T-helper 2 cell treated with Interferon-gamma antibody and Interleukin-4, amounts not matched to agents 100 ng/mL and 5 ng/mL, for 36 hours (primary cell): Measurements from ENCODE around the gene IER2. TPM values are rescaled to one million over a fixed set of nuclear protein-coding genes. Genes with fewer than 3 reads are reported as not detected.

Experiments
- intact Hi-C: fragments of 100-400 bp; cut with micrococcal nuclease; formaldehyde crosslinking; loops from one replicate; pipeline ENCODE4 v1.15.1; 2023
- total RNA-seq: library from RNA; stranded (reverse); gene quantifications from 2 replicates; pipeline ENCODE4 v1.2.3, GENCODE V29; 2022

Gene IER2
- total RNA-seq, 1 donor from 2014 or later: 188 TPM

DNA sequence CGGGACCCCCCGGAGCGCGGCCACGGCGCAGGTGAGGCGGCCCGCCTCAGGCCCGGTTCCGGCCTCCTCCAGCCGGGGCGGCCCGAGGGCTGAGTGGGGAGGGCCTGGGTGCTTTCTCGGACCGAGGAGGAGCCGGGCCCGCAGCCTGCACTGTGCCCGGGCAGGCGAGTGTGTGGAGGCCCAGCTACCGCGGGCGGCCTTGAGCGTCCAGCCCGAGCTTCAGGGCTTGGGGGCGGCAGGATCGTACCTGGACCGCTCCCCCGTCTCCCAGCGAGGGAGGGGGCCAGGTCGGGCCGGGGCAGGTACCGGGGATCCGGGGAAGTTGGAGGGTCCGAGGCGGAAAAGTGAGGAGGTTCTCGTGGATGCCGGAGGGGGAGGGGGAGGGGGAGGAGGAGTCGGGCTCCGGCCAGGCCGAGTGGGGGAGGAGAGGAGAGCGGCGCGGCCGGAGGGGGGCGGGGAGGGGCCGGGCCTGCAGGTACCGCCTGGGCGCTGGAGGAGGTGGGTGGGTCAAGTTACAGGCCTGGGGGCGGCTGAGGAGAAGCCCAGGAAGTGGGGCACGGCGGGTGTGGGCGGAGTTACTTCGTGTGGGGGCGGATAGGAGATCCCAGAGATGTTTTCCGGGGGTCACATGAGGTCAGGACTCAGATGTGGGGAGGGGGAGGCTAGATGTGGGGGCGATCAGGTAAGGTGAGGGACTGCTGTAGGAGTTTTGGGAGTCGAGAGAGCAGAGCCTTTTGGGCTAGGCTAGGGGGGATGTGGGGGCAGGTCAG lies 31.6 kb upstream of the IER2 start:
- intact Hi-C loops: loop anchor here (1.0 kb wide), 2 partner anchors 14 to 34 kb away; no protein-coding TSS in a partner anchor

DNA sequence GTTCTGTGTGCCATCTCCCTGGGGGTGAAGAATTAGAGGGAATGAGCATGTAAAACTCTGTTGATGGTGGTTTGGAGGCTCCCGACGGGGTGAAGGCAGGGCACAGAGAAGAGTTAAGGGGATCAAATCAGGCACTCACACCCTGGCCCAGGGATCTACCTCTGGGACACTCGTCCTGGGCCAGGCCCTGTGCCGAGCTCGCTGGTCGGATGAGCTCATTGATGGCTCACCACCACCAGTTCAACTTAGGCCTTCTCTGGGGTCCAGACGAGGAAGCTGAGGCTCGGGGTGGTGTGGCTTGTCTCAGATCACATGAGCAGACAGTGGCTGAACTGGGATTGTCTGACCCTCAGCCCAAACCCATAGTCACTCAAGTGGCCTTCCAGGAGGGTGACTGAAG lies 30.6 kb upstream of the IER2 start:
- intact Hi-C loops: no loop called here

DNA sequence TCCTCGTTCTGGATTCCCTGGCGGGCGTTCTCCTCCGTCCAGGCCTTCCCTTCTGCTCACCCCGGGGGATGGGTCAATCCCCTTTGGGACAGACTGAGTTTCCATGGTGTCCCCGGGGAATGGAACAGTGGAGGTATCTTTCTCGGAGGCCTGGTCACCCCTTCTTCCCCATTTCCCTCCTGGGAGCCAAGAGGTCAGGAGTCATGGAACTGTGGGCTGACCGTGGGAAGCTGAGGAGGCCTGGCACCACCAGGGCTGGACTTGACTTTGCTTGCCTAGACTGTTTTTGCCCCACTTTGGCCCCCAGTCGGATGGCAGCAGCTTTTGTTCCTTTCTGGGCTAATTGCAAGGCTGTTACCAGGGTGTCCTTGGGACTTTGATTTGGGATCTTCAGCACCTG lies 30.2 kb upstream of the IER2 start:
- intact Hi-C loops: no loop called here

DNA sequence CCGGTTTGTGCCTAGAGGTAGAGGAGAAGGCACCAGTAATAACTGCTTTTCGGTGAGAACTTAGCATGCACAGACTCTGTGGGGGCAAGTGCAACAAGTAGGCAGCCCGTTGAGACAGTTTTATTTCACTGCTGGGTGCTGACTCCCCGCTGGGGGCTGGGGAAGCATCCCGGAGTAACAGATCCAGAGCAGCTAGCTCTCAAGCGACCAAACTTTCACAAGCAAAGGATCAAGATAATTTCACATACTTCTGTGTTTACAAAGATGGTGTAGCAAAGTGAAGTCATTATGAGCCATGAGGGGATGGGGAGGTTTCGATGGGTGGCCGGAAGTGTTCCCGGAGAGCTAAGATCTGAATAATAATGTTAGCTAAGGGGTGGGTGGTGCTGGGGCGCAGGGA lies 29.4 kb upstream of the IER2 start:
- intact Hi-C loops: no loop called here

DNA sequence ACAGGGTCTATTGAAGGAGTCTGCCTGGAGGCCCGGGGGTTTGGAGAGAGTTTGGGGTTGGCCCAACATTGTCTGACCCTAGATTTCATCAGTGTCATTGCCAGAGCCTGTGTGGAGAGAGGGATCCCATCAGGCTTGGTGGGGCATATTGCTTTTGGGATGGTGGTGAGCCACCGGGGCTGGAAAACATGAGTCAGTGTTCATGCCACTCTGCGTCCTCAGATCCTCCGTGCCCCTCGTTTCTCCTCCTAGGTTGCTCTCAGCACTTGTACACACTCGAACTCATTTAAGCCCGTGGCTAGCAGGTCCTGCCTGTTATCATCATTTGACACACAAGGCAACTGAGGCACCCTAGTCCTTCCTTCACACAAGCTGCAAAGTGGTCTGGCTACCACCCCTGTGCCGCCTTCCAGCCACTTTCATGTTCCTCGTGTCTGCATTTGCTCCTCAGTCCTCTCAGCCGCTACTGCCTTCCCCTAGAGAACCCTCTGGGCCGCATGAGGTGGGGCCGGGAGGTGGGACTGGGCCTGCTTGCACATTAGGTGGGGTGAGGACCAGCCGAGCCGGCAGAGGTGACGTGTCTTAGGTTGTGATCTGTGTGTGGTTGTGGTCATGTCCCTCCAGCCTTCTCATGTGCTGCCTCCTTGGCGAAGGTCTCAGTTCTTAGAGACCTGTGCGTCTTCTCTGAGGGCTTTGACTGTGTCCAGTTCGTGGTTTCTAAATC lies 28.5 kb upstream of the IER2 start:
- intact Hi-C loops: no loop called here

DNA sequence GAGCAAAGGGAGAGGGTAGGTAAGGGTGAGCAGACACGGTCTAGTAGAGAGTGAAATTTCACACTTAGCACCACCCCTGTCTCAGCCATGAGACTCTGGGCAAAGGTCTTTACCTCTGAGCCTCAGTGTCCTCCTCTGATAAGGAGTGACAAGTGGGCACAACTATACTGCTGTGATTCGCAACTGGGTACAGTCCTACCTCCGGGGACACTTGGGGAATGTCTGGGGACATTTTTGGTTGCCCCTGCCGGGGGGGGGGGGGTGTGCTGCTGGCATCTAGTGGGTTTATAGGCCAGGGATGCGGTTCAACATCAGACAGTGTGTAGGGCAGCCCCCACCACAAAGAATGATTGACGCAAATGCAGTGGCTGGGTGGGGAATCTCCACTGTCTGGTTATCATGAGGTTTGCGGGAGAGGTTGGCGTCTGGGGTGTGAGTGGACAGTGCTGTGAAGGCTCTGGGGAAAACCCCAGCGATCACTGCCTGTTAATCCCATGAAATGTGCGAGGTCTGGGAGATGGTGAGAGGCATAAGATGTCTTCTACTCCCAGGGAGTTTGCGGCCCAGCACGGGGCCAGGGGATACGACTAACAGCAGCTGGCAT lies 27.8 kb upstream of the IER2 start:
- intact Hi-C loops: no loop called here

DNA sequence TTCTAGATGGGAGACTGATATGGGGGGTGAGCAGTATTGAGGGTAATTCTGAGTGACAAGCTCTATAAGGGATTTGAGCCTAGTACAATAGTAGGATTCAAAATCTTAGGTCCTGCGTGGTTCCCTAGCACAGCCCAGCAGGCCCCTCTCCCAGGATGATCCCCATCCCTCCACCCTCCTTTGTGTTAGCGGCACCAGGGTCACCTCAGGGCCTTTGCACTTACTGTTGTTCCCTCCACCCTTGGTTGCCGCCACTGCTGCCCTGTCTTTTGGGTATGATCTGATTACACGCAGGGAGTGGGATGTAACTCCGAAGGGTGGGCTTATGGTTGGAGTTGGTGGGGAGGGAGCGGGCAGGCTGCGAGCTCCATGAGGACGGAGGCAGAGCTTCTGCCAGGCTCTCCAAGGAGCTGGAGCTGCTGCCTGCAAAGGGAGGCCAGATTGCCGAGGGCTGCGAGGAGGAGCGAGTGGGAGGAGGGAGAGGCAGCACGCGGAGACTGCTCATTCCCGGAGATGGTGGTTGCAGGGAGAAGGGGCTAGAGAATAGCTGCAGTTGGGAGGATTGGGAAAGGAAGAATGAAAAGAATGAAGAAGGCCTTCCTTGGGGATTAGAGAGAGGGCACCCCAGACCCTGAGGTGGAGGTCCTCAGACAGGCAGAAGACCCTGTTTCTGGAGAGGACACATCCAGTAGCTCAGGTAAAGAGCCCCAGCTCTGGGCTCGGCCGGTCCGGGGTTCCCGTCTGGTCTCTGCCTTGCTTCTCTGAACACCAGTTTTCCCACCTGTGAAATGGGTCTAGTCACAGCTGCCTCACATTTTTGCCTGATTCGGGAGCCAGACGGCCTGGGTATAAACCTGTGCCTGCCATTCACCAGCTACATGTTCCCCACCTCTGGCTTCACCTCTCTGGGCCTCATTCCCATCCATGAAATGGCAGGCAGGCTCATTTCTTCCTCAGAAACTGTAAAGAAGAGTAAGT lies 26.9 kb upstream of the IER2 start:
- intact Hi-C loops: no loop called here

DNA sequence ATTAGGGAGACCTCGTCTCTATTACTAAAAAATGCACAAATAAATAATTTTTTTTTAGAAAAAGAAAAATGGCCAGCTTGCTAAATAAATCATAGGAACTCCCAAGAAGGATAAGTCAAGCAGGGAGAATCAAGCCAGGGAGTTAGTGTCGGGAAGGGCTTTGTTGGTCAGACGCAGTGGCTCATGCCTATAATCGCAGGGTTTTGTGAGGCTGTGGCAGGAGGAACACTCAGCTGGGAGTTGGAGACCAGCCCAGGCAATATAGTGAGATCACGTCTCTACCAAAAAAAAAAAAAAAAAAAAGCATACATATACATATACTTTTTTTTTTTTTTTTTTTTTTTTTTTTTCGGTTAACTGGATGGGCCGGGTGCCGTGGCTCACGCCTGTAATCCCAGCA lies 23.2 kb upstream of the IER2 start:
- intact Hi-C loops: no loop called here

DNA sequence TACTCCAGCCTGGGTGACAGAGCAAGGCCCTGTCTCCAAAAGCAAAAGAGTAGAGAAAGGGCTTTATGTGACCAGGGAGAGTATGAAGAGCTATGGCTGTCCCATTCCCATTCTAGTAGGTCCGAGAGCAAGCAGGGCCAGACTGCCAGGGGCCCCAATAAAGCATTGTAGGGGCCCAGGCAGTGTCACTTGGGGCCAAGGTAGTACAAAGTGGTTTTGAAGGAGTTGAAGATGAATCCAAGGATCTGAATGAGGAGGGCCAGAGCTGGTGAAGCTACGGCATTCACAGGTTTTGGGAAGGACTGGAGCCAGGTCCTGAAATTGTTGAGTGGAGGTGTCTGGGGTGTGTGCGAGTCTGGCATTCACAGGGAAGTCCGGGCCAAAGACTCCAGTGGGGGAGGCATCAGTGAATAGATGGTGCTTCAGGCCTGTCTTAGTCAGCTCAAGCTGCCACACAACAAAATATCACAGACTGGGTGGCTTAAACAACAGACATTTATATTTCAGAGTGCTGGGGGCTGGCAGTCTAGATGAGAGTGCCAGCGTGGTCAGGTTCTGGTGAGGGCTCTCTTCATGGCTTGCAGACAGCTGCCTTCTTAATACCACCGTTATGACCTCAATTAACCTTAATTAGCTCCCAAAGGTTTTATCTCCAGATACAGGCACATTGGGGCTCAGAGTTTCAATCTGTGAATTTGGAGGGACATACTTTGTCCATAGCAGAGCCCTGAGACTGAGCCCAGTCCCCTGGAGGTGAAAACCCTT lies 22.2 kb upstream of the IER2 start:
- intact Hi-C loops: no loop called here

DNA sequence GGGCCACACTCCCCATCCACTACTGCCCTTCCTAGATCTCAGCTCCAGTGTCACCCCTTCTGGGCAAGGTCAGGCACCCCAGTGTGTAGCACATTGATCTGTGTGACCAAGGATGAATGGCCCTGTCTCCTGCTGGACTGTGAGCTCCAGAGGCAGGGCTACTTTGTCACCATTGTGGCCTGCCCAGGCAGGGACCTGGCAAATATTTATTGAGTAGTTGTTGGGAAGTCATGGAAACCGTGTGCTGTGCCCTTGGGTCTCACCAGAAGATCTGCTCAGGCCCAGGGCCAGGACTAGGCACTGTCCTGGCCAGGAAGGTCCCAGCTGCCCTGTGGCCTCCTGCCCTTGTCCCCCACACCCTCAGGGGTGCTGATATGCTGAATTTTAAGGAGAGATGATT lies 21.6 kb upstream of the IER2 start:
- intact Hi-C loops: no loop called here

DNA sequence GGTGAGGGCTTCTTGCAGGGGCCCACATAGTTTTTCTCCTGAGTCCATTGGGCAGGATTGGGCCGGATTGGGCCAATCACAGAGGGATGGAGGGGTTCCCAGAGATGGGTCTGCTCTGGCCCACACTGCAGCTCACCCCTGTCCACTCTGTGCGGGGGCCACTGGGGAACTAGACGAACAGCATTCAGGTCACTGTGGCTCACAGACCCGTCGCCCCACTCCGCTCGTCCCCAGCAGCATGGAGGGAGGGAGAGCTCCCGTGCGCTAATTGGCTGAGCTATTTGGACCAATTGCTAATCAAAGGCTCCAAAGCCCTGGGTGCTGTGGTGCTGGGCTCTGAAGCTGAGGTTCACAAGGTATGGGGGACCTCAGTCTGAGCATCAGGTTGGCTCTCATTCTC lies 20.8 kb upstream of the IER2 start:
- intact Hi-C loops: no loop called here

DNA sequence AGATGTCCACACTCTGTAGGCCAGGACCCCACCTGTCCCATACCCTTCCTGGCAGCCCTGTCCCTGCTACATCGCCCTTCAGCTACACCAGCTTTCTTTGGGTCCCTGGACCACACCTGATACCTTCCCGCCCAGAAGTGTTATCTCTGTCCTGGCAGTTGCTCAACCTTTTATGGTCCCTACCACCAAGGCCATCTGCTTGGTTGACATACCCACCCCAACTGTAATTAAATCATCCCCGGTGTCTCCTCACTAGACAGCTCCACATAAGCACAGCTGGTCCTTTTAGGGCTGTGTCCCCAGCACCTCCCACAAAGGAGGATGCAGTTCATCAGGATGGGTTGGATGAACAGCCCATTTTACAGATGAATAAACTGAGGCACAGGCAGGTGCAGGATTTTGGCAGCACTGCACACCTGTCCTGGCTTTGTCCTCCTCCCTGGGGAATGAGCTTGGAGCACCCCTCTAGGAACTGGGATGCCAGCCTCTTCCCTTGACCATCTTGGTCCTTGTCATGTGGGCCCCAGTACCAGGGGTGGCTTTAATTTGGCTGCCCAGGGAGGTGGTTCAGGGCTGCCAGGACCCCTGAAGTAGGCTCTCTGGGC lies 19.2 kb upstream of the IER2 start:
- intact Hi-C loops: no loop called here

DNA sequence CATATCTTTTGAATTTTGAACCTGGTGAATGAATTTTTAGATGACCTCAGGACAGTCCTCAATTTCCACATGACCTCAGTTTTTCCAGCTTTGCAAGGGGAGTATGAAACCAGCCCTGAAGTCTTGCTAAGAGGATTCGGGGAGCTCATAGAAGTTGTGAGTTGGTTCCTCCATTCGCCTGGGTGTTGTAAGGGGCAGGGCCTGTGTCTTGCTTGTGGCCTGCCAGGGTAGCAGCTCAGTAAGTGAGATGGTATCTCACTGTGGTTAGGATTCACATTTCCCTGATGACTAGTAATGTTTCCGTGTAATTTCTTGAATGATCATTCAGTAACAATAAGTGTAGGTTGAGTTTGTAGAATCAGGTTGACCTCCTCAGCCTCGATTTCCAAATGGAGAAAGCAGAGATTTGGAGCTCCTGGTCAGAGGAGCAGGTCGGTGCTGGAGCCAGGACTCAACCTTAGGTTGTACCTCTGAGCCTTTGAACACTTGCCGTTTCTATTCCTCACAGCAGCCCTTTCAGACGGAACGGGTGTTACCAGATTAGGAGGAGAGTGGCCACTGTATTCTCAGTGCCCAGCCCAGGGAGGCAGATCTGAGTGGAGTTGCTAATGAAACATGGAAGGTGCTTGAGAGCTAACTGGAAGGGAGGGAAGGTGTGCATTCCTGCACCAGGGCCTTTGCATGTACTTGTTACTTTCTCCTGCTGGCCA lies 17.6 kb upstream of the IER2 start:
- intact Hi-C loops: loop anchor here (1.0 kb wide), 2 partner anchors 14 to 18 kb away; partner anchors contain the start of genes IER2, NACC1 and STX10

DNA sequence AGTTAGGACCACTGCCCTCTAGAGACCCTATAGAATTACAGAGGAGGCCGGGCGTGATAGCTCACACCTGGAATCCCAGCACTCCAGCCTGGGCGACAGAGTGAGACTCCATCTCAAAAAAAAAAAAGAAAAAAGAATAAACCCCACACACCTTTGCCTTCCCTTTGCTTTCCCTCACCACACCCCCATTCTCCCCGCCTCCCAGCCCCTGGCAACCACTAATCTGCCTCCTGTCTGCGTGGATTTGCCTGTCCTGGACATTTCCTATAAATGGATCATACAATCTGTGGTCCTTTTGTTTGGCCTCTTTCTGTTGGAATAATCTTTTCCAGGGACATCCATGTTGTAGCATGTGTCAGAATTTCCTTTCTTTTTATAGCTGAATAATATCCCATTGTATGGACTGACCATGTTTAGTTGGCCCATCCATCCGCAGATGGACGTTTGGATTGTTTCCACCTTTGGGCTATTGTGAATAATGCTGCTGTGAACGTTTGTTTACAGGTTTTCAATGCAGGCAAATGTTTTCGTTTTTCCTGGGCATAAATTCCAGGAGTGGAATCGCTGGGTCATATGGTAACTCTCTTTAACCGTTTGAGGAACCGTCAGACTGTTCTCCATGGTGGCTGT lies 16.9 kb upstream of the IER2 start:
- intact Hi-C loops: no loop called here

DNA sequence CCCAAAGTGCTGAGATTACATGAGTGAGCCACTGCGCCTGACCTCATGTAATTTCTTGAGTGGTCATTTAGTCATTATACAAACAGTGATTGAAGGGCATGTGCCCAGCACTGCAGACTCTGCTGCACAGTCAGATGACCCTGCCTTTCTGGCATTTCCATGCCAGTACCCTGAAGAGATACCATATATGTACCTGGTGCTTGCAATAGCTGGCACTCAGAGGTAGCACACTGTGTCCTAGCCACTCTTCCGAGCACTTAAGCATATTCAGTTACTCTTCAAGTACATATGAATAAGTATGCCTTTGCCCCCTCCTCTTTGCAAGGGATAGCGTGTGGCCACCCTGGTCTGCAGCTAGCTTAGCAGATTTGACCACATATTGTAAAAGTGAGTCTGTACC lies 15.6 kb upstream of the IER2 start:
- intact Hi-C loops: no loop called here

DNA sequence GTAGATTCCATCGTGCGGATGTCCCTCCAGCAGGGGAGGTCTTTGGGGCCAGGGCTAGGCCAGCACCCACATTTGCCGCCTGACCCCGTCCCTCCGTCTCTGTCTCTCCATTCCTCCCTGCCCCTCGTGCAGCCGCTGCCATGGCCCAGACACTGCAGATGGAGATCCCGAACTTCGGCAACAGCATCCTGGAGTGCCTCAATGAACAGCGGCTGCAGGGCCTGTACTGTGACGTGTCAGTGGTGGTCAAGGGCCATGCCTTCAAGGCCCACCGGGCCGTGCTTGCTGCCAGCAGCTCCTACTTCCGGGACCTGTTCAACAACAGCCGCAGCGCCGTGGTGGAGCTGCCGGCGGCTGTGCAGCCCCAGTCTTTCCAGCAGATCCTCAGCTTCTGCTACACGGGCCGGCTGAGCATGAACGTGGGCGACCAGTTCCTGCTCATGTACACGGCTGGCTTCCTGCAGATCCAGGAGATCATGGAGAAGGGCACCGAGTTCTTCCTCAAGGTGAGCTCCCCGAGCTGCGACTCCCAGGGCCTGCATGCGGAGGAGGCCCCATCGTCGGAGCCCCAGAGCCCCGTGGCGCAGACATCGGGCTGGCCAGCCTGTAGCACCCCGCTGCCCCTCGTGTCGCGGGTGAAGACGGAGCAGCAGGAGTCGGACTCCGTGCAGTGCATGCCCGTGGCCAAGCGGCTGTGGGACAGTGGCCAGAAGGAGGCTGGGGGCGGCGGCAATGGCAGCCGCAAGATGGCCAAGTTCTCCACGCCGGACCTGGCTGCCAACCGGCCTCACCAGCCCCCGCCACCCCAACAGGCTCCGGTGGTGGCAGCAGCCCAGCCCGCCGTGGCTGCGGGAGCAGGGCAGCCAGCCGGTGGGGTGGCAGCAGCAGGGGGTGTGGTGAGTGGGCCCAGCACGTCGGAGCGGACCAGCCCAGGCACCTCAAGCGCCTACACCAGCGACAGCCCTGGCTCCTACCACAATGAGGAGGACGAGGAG lies 14.8 kb upstream of the IER2 start:
- intact Hi-C loops: no loop called here

DNA sequence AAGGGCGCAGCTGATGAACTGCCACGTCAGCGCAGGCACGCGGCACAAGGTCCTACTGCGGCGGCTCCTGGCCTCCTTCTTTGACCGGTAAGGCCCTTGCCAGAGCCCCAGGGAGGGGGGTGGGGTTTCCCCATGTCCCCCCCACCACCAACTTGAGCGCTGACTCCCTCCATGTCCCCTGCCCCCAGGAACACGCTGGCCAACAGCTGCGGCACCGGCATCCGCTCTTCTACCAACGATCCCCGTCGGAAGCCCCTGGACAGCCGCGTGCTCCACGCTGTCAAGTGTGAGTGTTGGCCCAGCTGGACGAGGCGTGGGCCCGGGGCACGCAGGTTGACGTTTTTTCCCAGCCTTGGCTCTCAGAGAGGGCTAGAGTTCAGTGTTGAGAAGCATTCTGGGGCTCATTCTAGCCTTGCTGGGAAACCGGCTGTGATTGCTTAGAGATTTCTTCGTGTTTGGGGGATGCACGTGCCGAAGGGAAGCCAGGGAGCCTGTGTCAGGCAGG lies 12.9 kb upstream of the IER2 start:
- intact Hi-C loops: no loop called here
